ENCODE results near the gene FARSA. TPM values are rescaled to one million over a fixed set of nuclear protein-coding genes. Genes with fewer than 3 reads are reported as not detected.

Gene FARSA
- total and polyA plus RNA-seq, 2 of the 13 experiments (the other 11 are each of a cell fraction or from before 2014, with no cell fraction given) = 25.9 to 72.0 TPM

GRCh38 chr19:12933287-12934072 is at the start of gene FARSA (continued):
- TF ChIP-seq ZNF407 (CRISPR knock-in tag; IDR thresholded peaks at IDR 0.05; ENCODE audit: not compliant biosample characterization) (peak; percentile 54), SMAD3 (CRISPR knock-in tag; IDR thresholded peaks at IDR 0.05) (peak; percentile 49; the same call in 1 of the 2 replicates), IKZF4 (CRISPR knock-in tag; IDR thresholded peaks at IDR 0.05; ENCODE audit: borderline replicate concordance, low read depth, not compliant biosample characterization) (no peak), ARNT2 (CRISPR knock-in tag; IDR thresholded peaks at IDR 0.05; ENCODE audit: low read depth) (peak; percentile 61; the same call in 1 of the 2 replicates), DMAP1 (CRISPR knock-in tag; IDR thresholded peaks at IDR 0.05) (peak; percentile 97), EHMT2 (IDR thresholded peaks at IDR 0.05; ENCODE audit: borderline replicate concordance, low read depth, low read length) (peak; percentile 73; the same call in 1 of the 2 replicates), RAD21 (CRISPR knock-in tag; IDR thresholded peaks at IDR 0.05) (peak; percentile 39; the same call in 1 of the 2 replicates), ZNF329 (CRISPR knock-in tag; IDR thresholded peaks at IDR 0.05; ENCODE audit: low read depth) (peak; percentile 80; the same call in 1 of the 2 replicates), ZNF788 (CRISPR knock-in tag; IDR thresholded peaks at IDR 0.05; ENCODE audit: borderline replicate concordance) (peak; percentile 77; the same call in 1 of the 2 replicates), TEF (CRISPR knock-in tag; IDR thresholded peaks at IDR 0.05) (no peak), CCDC6 (CRISPR knock-in tag; IDR thresholded peaks at IDR 0.05) (no peak), GPN1 (CRISPR knock-in tag; IDR thresholded peaks at IDR 0.05; ENCODE audit: borderline replicate concordance) (no peak; the same call in 1 of the 2 replicates), CAMTA2 (CRISPR knock-in tag; IDR thresholded peaks at IDR 0.05; ENCODE audit: borderline replicate concordance) (peak; percentile 24; the same call in 1 of the 2 replicates), NCOA1 (CRISPR knock-in tag; IDR thresholded peaks at IDR 0.05) (no peak), GTF3A (CRISPR knock-in tag; conservative IDR thresholded peaks at IDR 0.05) (no peak)
- TF ChIP-seq, protein P1, sequence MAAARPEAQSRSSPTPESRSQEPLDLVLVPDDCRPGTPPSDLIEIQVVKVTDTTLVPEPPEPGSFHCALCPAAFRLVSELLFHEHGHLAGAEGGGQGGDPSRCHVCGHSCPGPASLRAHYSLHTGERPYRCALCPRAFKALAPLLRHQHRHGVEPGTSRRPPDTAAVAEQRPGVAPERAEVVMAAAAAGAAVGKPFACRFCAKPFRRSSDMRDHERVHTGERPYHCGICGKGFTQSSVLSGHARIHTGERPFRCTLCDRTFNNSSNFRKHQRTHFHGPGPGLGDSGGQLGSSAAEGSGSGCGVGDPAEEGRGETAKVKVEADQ (CRISPR knock-in tag; IDR thresholded peaks at IDR 0.05; ENCODE audit: borderline replicate concordance) = no peak; the same call in 1 of the 2 replicates

All from HepG2 (cell line).